D721Med (cell line): ENCODE results near the gene PGLYRP2.

Experiments
- DNase-seq: peaks from one replicate; pipeline ENCODE4 v3.0.0; 2011; ENCODE audit warnings: low spot score; ENCODE audit not compliant: insufficient read length
- FAIRE-seq: peaks from 2 replicates; lab custom pipeline; 2011; peaks lifted over from hg19 to GRCh38; lab: Jason Lieb, UNC
- TF ChIP-seq, protein P1 (sequence below): IDR thresholded peaks from 2 replicates; pipeline ENCODE4 v1.5.1; 2012; ENCODE audit warnings: mild to moderate bottlenecking, control low read depth; ENCODE audit not compliant: insufficient read depth; ENCODE audit errors: missing control alignments

PGLYRP2 gene

DNA sequence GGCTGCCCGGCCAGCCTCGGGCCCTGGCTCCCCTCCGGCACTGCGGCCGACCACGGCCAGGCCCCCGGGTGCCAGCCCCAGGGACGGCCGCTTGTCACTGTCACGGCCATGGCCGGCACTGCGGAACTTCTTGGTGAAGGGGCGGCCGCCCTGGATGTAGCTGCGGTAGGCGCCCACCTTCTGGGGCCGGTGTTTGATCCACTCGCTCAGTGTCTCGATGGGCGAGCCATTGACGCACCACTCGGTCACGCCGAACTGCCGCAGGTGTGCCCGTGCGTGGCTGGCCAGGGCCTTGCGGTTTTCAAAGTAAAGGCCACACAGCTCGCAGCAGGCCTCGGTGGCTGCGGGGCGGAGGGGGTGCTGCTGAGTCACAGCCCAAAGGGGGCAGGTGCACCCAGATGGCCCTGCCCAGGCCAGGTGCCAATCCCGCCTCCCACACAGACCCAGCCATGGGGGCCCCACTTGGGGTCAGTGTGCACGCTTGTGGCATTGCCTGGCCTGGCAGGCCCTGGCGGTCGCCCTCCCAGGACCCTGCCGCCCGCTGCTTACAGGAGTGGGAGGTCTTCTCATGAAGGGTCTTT lies 54.5 kb downstream of the PGLYRP2 start:
- FAIRE-seq: no peak
- TF ChIP-seq, protein P1, sequence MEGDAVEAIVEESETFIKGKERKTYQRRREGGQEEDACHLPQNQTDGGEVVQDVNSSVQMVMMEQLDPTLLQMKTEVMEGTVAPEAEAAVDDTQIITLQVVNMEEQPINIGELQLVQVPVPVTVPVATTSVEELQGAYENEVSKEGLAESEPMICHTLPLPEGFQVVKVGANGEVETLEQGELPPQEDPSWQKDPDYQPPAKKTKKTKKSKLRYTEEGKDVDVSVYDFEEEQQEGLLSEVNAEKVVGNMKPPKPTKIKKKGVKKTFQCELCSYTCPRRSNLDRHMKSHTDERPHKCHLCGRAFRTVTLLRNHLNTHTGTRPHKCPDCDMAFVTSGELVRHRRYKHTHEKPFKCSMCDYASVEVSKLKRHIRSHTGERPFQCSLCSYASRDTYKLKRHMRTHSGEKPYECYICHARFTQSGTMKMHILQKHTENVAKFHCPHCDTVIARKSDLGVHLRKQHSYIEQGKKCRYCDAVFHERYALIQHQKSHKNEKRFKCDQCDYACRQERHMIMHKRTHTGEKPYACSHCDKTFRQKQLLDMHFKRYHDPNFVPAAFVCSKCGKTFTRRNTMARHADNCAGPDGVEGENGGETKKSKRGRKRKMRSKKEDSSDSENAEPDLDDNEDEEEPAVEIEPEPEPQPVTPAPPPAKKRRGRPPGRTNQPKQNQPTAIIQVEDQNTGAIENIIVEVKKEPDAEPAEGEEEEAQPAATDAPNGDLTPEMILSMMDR: no peak
- no peak for DNase-seq

DNA sequence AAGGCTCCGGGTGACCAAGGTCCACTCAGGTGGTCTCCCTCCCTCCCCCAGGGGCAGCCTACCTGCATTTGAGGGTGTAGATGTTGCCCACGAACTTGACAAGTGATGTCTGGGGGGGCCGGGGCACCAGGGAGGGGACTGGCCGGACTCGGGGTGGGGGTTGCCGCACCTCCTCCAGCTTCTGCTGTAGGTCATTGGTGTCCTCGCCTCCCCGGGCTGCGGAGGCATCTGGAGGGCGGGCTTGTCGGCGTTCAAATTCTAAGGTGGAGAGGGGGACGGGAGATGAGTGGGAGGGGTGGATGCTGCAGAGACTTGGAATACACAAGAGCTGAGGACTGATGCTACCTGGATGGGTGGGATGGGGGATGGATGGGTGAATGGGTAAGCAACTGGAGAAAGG lies 55.2 kb downstream of the PGLYRP2 start:
- TF ChIP-seq, protein P1: no peak
- FAIRE-seq (no peak), DNase-seq (no peak)

DNA sequence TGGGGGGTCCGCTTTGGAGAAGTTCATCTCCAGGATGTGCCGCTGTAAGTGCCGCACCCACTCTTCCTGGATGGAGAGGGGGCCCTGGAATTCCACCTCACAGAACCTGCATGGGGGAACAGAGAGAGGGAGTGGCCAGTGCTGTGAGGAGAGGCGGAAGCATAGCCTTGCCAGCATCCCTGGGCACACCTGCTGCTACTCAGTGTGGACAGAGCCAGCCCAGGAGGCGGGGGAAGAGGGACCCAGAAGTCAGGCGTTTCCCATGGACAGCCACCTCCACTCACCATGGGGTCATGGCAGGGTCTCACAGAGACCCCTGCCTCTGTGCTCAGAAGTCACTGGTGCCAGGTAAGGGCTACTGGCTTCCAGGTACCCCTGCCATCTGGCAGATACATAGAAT lies 56.2 kb downstream of the PGLYRP2 start:
- TF ChIP-seq, protein P1: no peak
- FAIRE-seq (no peak), DNase-seq (no peak)

DNA sequence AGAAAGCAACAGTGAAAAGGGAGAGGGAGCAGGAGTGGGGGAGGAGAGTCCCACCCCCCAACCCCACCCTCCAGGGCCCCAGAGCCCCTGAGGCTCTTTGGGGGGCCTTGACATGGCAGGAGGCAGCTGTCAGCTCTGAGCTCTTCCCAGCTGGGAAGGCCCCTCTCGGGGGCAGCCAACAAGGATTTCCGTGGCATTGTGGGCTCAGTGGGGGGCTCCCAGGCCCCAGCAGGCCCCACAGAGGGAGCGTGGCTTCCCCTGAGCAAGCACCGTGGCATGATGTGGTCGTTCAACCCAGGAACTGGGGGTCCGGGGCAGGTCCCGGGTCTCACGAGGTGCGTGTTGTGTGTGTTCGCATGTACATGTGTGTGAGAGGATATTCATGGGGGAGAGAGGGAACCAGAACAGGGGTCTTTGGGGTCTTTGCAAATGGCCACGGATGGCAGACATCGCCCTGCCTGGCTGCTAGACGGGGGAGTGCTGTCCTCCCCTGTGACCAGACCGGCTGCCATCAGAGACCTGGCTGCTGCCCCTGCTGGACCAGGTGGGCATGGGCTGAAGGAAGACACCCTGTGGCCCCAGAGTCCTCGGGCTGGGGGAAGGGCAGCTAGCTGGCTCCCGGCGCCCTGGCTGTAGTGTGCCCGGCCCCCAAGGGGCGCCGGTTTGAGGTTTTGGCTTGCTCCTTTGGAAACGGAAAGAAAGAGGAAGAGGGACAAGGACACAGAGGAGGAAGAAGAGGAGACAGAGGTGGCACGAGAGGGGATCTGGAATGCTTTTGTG lies 56.8 kb downstream of the PGLYRP2 start:
- TF ChIP-seq, protein P1: no peak

DNA sequence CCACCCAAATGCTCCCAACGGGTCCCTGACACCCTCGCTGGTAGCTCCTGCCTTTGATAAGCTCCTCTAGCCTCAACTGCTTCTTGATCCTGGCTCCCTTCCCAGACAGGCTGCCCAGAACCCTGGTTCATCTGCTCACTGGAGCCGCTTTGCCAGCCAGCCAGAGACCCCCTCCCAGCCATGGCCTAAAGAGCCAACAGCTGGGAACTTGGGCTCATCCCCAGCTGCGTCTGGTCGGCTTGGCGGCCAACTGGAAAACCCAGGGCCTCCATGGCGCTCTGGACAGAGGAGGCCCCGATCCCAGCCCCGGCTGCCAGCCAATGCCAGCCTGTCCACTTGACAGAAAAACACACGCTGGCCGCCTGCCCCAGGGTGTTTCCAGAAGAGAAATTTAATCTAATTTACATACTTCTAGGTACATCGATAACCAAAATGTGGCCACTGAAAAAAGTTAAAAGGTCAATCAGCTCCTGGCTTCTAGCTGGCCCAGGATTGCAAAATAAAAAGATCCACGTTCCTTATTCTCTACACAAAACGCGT lies 57.5 kb downstream of the PGLYRP2 start:
- FAIRE-seq (no peak), DNase-seq (no peak)
- TF ChIP-seq, protein P1: no peak

More for the DNA sequence above, 56.8 kb downstream of the PGLYRP2 start:
- FAIRE-seq (no peak), DNase-seq (no peak)

DNA sequence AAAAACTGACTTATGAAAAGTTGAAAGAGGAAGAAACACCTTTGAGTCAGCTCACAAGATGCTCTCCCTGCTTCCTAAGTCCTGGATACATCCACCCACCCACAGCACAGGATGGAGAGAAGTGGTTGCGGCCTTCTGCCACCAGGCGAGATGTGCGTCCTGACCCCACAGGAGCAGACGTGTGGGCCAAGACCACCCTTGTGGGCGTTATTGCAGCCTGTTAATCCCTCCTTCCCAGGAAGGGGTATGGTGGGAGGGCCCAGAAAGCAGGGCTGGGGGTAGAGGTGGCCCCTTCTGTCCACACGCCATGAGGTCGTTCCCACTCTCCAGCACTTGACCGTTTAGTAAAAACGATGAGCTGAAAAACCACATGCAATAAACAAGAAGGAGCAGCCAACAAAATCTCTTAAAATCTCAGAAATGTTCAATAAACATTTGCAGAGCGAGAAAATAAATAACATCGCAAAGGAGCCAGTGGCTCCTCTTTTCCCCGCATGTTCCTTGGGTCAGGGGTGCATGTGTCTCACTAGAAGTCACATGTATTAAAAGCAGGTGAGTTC lies 58.1 kb downstream of the PGLYRP2 start:
- TF ChIP-seq, protein P1: no peak
- DNase-seq (no peak), FAIRE-seq (no peak)
